Thyroid gland (tissue), 4 donors: ENCODE data around the gene EPO.

Experiments used
- POLR2A ChIP-seq, 2 donors: fragments of 450-650 bp; IDR thresholded peaks; one replicate each; pipeline ENCODE4 v1.6.1; 2017; ENCODE audit warnings: antibody characterized with exemption in 2 of 2, mild to moderate bottlenecking in 2 of 2, moderate library complexity in 1 of 2
- TF ChIP-seq, protein P1 (sequence below), 6 experiments: fragments of 200-600 bp in 3 of 6; fragments of 450-650 bp in 3 of 6; sonication (generic) in 3 of 6; IDR thresholded peaks; one replicate each; pipeline ENCODE4 v1.5.1; 2016 to 2019; ENCODE audit warnings: antibody characterized with exemption in 6 of 6, mild to moderate bottlenecking in 2 of 6, inconsistent platforms in 1 of 6, moderate library complexity in 1 of 6

DNA sequence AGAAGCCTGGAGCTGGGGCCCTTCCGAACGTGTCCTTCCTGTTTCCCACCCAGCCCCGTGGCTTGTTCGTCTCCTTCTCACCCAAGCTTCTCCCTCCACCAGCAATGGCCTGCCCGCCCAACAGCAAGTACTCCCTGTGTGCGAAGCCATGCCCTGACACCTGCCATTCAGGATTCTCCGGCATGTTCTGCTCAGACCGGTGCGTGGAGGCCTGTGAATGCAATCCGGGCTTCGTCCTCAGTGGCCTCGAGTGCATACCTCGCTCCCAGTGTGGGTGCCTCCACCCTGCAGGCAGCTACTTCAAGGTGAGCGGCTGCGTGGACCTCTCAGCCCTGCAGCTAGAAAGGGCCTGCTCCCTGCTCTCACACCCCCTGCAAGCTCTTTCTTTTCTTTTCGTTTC, 45.0 kb downstream of the EPO start:
- TF ChIP-seq, protein P1, sequence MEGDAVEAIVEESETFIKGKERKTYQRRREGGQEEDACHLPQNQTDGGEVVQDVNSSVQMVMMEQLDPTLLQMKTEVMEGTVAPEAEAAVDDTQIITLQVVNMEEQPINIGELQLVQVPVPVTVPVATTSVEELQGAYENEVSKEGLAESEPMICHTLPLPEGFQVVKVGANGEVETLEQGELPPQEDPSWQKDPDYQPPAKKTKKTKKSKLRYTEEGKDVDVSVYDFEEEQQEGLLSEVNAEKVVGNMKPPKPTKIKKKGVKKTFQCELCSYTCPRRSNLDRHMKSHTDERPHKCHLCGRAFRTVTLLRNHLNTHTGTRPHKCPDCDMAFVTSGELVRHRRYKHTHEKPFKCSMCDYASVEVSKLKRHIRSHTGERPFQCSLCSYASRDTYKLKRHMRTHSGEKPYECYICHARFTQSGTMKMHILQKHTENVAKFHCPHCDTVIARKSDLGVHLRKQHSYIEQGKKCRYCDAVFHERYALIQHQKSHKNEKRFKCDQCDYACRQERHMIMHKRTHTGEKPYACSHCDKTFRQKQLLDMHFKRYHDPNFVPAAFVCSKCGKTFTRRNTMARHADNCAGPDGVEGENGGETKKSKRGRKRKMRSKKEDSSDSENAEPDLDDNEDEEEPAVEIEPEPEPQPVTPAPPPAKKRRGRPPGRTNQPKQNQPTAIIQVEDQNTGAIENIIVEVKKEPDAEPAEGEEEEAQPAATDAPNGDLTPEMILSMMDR (IDR thresholded peaks at IDR 0.05) = no peak
- TF ChIP-seq POLR2A (IDR thresholded peaks at IDR 0.05) = no peak
